PFSK-1 (cell line): ENCODE results near the gene SPATA45.

Experiments
- POLR2AphosphoS5 ChIP-seq: IDR thresholded peaks from 2 replicates; pipeline ENCODE4 v1.6.1; 2012; ENCODE audit warnings: low read depth, mild to moderate bottlenecking, control low read depth, low read length, moderate library complexity
- TF ChIP-seq, protein P1 (sequence below), 2 experiments: IDR thresholded peaks; 2 replicates each; pipeline versions ENCODE4 v1.6.1 to v1.8.0; 2011 to 2012; ENCODE audit warnings: low read depth in 2 of 2, low read length in 2 of 2, control low read depth in 1 of 2, inconsistent platforms in 1 of 2, mild to moderate bottlenecking in 1 of 2, moderate library complexity in 1 of 2; ENCODE audit not compliant: insufficient read depth in 1 of 2

DNA sequence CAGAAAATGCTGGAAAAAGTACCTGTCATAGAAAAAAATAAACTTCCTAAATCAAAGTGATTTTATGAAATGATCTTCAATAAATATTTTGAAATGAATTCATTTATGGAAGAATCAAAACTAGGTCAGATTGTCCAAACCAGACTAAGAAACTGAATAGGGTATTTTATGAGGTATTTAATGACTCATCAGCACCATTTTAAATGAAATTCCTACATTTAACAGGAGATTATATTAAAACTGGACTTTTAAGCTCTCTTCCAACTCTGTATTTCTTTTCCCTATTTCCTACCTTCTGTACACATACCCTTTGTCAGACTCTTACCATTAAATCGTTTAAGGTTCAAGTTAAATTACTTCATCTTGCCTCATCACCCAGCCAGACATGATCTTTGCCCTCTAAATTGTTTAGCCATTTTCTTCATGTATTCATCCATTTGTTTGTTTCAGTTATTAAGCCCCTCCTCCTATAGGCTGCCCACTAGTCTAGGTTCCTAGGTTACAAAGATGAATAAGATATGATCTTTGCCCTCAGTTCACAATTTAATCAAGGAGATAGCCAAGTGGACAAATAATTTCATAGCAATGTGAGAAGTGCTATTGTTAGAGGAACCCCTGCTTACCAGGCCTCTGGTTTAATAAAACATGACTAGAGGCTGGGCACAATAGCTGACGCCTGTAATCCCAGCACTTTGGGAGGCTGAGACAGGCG, 30.7 kb downstream of the SPATA45 start:
- TF ChIP-seq POLR2AphosphoS5: no peak
- TF ChIP-seq, protein P1, sequence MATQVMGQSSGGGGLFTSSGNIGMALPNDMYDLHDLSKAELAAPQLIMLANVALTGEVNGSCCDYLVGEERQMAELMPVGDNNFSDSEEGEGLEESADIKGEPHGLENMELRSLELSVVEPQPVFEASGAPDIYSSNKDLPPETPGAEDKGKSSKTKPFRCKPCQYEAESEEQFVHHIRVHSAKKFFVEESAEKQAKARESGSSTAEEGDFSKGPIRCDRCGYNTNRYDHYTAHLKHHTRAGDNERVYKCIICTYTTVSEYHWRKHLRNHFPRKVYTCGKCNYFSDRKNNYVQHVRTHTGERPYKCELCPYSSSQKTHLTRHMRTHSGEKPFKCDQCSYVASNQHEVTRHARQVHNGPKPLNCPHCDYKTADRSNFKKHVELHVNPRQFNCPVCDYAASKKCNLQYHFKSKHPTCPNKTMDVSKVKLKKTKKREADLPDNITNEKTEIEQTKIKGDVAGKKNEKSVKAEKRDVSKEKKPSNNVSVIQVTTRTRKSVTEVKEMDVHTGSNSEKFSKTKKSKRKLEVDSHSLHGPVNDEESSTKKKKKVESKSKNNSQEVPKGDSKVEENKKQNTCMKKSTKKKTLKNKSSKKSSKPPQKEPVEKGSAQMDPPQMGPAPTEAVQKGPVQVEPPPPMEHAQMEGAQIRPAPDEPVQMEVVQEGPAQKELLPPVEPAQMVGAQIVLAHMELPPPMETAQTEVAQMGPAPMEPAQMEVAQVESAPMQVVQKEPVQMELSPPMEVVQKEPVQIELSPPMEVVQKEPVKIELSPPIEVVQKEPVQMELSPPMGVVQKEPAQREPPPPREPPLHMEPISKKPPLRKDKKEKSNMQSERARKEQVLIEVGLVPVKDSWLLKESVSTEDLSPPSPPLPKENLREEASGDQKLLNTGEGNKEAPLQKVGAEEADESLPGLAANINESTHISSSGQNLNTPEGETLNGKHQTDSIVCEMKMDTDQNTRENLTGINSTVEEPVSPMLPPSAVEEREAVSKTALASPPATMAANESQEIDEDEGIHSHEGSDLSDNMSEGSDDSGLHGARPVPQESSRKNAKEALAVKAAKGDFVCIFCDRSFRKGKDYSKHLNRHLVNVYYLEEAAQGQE (IDR thresholded peaks at IDR 0.05; ENCODE audit: insufficient read depth in 1 of 2, low read depth in 2 of 2, low read length in 2 of 2): no peak
